AG09309 (cell line): ENCODE results near the gene AKAP3.

Experiments
- DNase-seq: peaks from one replicate; pipeline ENCODE4 v3.0.0-alpha.2; 2010; ENCODE audit warnings: low read depth
- H3K4me3 ChIP-seq: 2 replicates; pipeline ENCODE4 v1.5.1; 2011; ENCODE audit warnings: mild to moderate bottlenecking, low read depth, low read length, moderate library complexity; ENCODE audit not compliant: control insufficient read depth
- TF ChIP-seq, protein P1 (sequence below): IDR thresholded peaks from 2 replicates; pipeline ENCODE4 v1.5.1; 2011; ENCODE audit warnings: mild to moderate bottlenecking, low read depth, low read length, inconsistent platforms; ENCODE audit not compliant: insufficient read depth, control insufficient read depth; ENCODE audit errors: missing control alignments

The AKAP3 gene

DNA sequence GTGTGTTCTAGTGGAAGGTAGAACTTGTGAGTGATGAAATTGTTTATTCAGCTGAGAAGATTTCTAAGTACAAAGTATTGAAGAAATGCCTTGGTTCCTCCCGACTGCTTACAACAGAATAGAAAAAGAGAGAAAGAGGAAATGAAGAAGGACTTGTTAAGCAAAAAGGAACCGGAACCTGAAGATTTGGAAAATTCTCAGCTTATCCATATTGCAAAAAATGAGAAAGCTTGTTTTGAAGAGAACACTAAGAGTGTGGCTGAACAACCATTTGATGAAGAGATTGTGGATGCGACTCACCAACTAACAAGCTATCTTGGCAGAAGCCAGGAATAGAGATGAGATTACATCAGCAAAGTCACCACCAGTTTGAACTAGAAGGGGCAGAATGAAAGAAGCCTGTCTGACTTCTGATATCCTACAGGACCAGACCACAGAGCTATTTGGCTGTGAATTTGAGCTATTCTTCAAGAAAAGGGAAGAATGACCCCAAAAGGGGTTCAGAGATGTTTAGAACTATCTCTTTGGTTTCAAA lies 15.2 kb upstream of the AKAP3 start:
- TF ChIP-seq, protein P1, sequence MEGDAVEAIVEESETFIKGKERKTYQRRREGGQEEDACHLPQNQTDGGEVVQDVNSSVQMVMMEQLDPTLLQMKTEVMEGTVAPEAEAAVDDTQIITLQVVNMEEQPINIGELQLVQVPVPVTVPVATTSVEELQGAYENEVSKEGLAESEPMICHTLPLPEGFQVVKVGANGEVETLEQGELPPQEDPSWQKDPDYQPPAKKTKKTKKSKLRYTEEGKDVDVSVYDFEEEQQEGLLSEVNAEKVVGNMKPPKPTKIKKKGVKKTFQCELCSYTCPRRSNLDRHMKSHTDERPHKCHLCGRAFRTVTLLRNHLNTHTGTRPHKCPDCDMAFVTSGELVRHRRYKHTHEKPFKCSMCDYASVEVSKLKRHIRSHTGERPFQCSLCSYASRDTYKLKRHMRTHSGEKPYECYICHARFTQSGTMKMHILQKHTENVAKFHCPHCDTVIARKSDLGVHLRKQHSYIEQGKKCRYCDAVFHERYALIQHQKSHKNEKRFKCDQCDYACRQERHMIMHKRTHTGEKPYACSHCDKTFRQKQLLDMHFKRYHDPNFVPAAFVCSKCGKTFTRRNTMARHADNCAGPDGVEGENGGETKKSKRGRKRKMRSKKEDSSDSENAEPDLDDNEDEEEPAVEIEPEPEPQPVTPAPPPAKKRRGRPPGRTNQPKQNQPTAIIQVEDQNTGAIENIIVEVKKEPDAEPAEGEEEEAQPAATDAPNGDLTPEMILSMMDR: no peak
- no peak overlapping the region for H3K4me3 ChIP-seq
- DNase-seq: peak; percentile 80

DNA sequence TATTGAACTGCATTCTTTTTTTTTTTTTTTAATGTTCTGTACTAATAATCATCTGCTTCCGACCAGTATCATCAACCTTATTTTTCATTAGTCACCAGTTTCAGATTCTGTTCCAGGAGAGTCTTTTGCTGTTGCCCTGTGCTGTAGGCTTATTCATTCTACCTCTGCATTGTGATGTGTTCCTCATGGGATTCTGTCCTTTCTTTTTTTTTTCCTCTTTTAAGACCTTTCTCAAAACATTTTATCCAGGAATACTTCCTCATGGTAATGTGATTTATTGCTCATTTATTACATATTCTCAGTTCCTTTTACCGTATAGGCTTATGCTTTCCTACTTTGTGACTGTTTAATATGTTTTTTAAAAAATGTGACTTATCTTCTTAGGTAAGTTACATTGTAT lies 4.8 kb upstream of the AKAP3 start:
- TF ChIP-seq, protein P1: no peak
- H3K4me3 ChIP-seq: no peak overlapping the region
- no peak for DNase-seq

DNA sequence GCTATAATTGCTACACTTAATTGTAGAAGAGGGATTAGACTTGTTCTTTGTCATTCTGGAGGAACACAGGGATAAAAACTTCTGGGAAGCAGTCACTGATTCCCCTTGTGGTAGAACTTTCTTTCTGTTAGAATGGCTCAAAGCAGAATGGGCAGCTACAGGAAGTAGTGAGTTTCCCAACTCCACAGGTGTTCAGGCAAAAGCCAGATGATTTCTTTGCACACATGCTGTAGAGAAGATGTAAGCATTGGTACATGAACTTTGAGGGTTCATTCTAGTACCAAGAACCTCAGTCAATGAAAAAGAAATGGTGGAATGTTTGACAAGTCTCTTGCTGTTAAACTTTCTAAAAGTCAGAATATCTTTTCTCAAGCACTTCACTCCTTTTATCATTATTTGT lies 4.4 kb upstream of the AKAP3 start:
- no peak for DNase-seq
- TF ChIP-seq, protein P1: no peak
- no peak overlapping the region for H3K4me3 ChIP-seq

DNA sequence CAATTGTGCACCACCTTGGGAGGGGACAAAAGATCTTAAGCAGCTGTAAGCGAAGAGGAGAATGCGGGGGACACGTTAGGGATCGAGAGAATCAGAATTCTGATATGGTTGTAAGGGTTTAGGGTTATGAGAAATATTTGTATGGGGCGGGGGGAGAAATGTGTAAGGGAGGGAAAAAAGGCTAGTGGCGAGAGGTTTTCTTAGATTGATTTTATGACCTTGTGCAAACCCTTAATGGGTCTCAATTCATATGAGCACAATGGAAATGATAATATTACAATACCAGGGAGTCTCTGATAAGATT lies 459 bp upstream of the AKAP3 start:
- no peak for DNase-seq
- TF ChIP-seq, protein P1: no peak
- H3K4me3 ChIP-seq: peak overlapping the region; percentile 66

DNA sequence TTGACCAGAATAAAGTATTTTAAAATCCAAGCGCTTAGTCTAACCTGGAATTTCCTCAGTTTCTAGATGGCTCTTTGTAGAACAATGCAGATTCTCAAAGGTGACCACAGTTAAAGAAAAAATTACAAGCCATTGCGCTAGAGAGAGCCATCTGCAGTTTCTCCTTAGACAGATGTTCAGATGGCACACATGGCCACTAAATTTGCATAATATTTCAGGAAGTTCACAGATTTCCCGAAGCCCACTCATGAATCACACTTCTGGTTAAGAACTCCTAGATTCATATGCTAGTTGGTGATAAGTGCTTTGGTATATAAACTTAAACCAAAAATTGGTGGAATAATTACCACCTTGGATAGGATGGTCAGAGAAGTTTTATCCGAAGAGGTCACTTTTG lies 749 bp downstream of the AKAP3 start:
- TF ChIP-seq, protein P1: no peak
- peak overlapping the region; percentile 66 for H3K4me3 ChIP-seq
- DNase-seq: no peak

DNA sequence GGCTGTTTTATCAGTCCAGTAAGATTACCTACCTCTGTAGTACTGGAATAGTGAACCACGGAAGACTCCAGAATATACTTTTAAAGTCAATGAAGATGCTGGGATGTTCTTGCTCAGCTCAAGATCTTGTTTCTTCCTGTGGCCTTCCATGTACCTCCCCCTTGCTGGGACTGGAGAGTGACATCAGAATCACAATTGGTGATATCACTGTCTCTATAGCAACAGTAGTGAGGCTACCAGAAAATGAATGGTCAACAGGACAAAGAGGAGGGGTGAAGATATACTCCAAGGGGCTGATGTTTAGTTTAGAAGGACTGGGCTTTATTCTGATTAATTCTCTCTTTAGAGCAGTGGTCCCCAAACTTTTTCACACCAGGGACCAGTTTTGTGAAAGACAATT lies 3.8 kb downstream of the AKAP3 start:
- TF ChIP-seq, protein P1: no peak
- no peak for DNase-seq
- H3K4me3 ChIP-seq: no peak overlapping the region

DNA sequence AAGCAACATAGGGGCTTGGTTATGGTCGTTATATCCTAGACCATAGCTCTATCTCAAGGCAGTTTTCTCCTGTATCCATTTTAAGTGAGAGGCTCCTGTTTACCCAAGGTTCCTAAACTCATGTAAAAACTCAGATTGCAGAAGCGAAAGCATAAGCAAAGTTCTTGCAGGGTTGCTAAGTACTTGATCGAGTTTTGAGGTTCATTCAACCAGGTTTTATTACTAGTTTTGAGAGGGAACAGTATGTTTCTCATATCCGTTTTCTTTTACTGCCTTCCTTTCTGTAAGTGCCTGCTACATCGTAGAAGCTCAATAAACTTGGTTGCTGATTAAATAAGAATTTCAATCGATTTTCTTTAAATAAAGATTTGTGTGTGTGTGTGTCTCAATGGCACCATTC lies 5.1 kb downstream of the AKAP3 start:
- no peak for DNase-seq
- H3K4me3 ChIP-seq: no peak overlapping the region
- TF ChIP-seq, protein P1: no peak
